Smooth muscle cell (in vitro differentiated cells): Measurements from ENCODE around the gene RNF146. TPM values are rescaled to one million over a fixed set of nuclear protein-coding genes. Genes with fewer than 3 reads are reported as not detected.

Experiments
- DNase-seq: peaks from one replicate; lab custom pipeline; 2025; ENCODE audit not compliant: unreplicated experiment; lab: John Stamatoyannopoulos, UW
- H2AFZ ChIP-seq: fragments of 200-600 bp; sonication (generic); 2 replicates; pipeline ENCODE4 v1.6.0; 2016; ENCODE audit warnings: antibody characterized with exemption, low read depth, mild to moderate bottlenecking
- H3F3A ChIP-seq: fragments of 200-600 bp; sonication (generic); 2 replicates; pipeline ENCODE4 v1.6.0; 2017; ENCODE audit warnings: antibody characterized with exemption, low read depth
- H3K27ac ChIP-seq: fragments of 200-600 bp; sonication (generic); 2 replicates; pipeline ENCODE4 v1.5.1; 2016; ENCODE audit warnings: low read depth, mild to moderate bottlenecking
- H3K27me3 ChIP-seq: fragments of 200-600 bp; sonication (generic); 2 replicates; pipeline ENCODE4 v1.6.1; 2016; ENCODE audit warnings: low read depth, mild to moderate bottlenecking
- H3K36me3 ChIP-seq: fragments of 200-600 bp; sonication (generic); 2 replicates; pipeline ENCODE4 v1.5.1; 2016; ENCODE audit warnings: low read depth
- H3K4me1 ChIP-seq: fragments of 200-600 bp; sonication (generic); 2 replicates; pipeline ENCODE4 v1.5.1; 2016; ENCODE audit warnings: low read depth
- H3K4me2 ChIP-seq: fragments of 200-600 bp; sonication (generic); 2 replicates; pipeline ENCODE4 v1.6.0; 2016; ENCODE audit warnings: mild to moderate bottlenecking
- H3K4me3 ChIP-seq: fragments of 200-600 bp; sonication (generic); 2 replicates; pipeline ENCODE4 v1.5.1; 2016; ENCODE audit warnings: mild to moderate bottlenecking
- H3K79me2 ChIP-seq: fragments of 200-600 bp; sonication (generic); 2 replicates; pipeline ENCODE4 v1.6.0; 2016; ENCODE audit warnings: low read depth, mild to moderate bottlenecking
- H3K9ac ChIP-seq: fragments of 200-600 bp; sonication (generic); 2 replicates; pipeline ENCODE4 v1.6.0; 2016; ENCODE audit warnings: low read depth
- H3K9me3 ChIP-seq: fragments of 200-600 bp; sonication (generic); replicated peaks from 2 replicates; pipeline ENCODE4 v1.5.1; 2016; ENCODE audit warnings: low read depth
- H4K20me1 ChIP-seq: fragments of 200-600 bp; sonication (generic); 2 replicates; pipeline ENCODE4 v1.6.0; 2016; ENCODE audit warnings: low read depth
- WGBS: methylation state at CpG from one replicate; pipeline ENCODE4 v1.1.7; 2016; ENCODE audit warnings: low lambda C conversion rate; 5-methylcytosine and 5-hydroxymethylcytosine counted together
- polyA plus RNA-seq: library from polyadenylated mRNA; unstranded; fragments of >200 nt; fragmentation: Nextera tagmentation; extraction: Ambion mirVana; gene quantifications from 2 replicates; pipeline ENCODE4 v1.2.1, GENCODE V29; 2016
- total RNA-seq: library from RNA; depleted of rRNA; stranded (reverse); fragments of >200 nt; gene quantifications from 2 replicates; pipeline ENCODE4 v1.2.3, GENCODE V29; 2014
- TF ChIP-seq, protein P1 (sequence below): fragments of 200-600 bp; sonication (generic); IDR thresholded peaks from 2 replicates; pipeline ENCODE4 v1.5.1; 2017; ENCODE audit warnings: borderline replicate concordance, mild to moderate bottlenecking, antibody characterized with exemption; ENCODE audit not compliant: insufficient read depth, poor library complexity, severe bottlenecking

Gene RNF146
- total and polyA plus RNA-seq, 2 experiments from 2014 or later = 34.8 to 43.5 TPM

GRCh38 chr6:127288705-127289104 lies 22.0 kb downstream of the RNF146 start:
- no peaks in the 10 kb centered on the region for H3F3A ChIP-seq
- peaks cover 69% of the 10 kb centered on the region for H4K20me1 ChIP-seq
- TF ChIP-seq, protein P1, sequence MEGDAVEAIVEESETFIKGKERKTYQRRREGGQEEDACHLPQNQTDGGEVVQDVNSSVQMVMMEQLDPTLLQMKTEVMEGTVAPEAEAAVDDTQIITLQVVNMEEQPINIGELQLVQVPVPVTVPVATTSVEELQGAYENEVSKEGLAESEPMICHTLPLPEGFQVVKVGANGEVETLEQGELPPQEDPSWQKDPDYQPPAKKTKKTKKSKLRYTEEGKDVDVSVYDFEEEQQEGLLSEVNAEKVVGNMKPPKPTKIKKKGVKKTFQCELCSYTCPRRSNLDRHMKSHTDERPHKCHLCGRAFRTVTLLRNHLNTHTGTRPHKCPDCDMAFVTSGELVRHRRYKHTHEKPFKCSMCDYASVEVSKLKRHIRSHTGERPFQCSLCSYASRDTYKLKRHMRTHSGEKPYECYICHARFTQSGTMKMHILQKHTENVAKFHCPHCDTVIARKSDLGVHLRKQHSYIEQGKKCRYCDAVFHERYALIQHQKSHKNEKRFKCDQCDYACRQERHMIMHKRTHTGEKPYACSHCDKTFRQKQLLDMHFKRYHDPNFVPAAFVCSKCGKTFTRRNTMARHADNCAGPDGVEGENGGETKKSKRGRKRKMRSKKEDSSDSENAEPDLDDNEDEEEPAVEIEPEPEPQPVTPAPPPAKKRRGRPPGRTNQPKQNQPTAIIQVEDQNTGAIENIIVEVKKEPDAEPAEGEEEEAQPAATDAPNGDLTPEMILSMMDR = no peak
- H3K4me3 ChIP-seq = no peak overlapping the region
- no peaks in the 10 kb centered on the region for H3K27me3 ChIP-seq
- H3K36me3 ChIP-seq = peaks cover 11% of the 10 kb centered on the region
- H3K27ac ChIP-seq = peak overlapping the region; percentile 28
- H3K4me1 ChIP-seq = peaks cover 4% of the 10 kb centered on the region
- no peak overlapping the region for H2AFZ ChIP-seq
- H3K79me2 ChIP-seq = peaks cover 12% of the 10 kb centered on the region
- no peaks in the 10 kb centered on the region for H3K9me3 ChIP-seq
- H3K9ac ChIP-seq = no peak overlapping the region
- no peak overlapping the region for H3K4me2 ChIP-seq
- DNase-seq = no peak

DNA sequence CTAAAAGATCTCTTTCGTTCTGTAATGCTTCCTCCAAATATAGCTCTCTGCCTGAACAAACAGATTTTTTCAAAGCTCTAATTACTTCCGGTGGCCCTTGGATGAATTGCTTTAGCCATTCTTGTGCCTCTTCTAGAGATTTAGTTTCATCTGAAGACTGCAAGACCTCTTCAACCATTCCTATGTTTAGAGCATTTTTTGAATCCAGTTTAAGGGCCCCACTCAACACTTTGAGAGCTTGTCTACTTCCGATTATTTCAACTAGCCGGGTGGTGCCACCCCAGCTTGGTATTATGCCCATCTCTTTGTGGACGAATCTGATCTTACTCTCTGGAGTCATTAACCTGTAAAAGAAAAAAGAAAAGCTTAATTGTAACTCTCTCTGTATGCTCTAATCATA lies 23.3 kb downstream of the RNF146 start:
- peaks cover 6% of the 10 kb centered on the region for H3K79me2 ChIP-seq
- peaks cover 4% of the 10 kb centered on the region for H3K4me1 ChIP-seq

DNA sequence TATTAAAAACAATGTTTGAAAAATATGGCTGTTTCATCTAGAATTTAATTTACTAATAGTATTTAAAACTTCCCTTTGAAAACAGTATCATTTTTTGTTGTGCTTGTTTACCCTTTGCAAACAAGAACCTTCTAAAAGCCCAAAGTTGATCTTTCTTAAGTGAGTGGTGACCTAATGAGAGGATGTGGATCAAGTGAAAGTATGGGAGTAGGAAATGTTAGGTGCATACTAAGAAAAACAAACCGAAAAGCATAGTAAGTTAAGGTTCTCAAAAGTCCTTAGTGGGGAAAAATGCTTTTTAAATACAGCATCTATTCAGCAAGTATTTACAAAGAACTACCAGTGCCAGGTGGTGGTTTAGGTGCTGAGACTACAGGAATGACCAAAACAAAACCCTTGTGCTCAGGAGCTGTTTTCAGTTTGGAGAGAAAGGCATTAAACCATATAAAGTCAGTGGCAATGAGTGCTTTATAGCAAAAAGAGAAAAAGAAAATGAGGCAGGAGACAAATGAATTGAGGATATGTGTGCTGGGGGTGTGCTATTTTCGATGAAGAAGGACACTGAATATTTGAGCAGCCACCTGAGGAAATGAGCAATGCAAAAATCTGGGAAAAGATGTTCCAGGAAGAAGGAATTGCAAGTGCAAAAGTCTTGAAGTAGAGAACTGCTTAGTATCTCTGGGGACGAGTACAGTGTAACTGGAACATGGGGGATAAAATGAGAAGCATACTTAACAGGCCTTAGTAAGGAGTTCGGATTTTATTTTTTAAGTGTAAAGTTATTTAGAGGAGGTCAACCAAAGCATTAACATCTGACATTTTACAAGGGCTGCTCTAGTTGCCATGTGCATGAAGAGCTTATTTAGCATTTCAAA lies 24.0 kb downstream of the RNF146 start:
- TF ChIP-seq, protein P1 = no peak
- Histone ChIP-seq H3K4me3 (no peak overlapping the region), H4K20me1 (peaks cover 63% of the 10 kb centered on the region), H3K36me3 (peaks cover 13% of the 10 kb centered on the region), H3K9me3 (no peaks in the 10 kb centered on the region), H3F3A (no peaks in the 10 kb centered on the region), H2AFZ (no peak overlapping the region), H3K4me2 (no peak overlapping the region), H3K27me3 (no peaks in the 10 kb centered on the region), H3K4me1 (peaks cover 4% of the 10 kb centered on the region), H3K27ac (no peak overlapping the region), H3K9ac (no peak overlapping the region), H3K79me2 (peaks cover 6% of the 10 kb centered on the region)
- no peak for DNase-seq
- WGBS = 87% methylated on average over 4 of the region's 4 CpGs

More for the DNA sequence above, 23.3 kb downstream of the RNF146 start:
- TF ChIP-seq, protein P1 = no peak
- 93% methylated on average over 5 of the region's 5 CpGs for WGBS
- Histone ChIP-seq H3K27ac (no peak overlapping the region), H3K9me3 (no peaks in the 10 kb centered on the region), H3K36me3 (peaks cover 14% of the 10 kb centered on the region), H3F3A (no peaks in the 10 kb centered on the region), H4K20me1 (peaks cover 68% of the 10 kb centered on the region), H3K4me2 (no peak overlapping the region), H3K27me3 (no peaks in the 10 kb centered on the region), H3K4me3 (no peak overlapping the region), H2AFZ (no peak overlapping the region), H3K9ac (no peak overlapping the region)
- no peak for DNase-seq
